Activated T-helper 17 cell treated with anti-CD3 and anti-CD28 coated beads, Interleukin-2, amount 50 U/mL, for 72 hours (primary cell): ENCODE measurements around the gene COIL. TPM values are rescaled to one million over a fixed set of nuclear protein-coding genes. Genes with fewer than 3 reads are reported as not detected.
"Not testable (repeated sequence)": the region's sequence is repeated elsewhere in the genome, so short reads cannot be mapped to it uniquely, and the experiment has no call there.

Source experiments
- ATAC-seq: fragments of 150-1000 bp; cut with Tn5 transposase; replicated peaks from 2 replicates; pipeline ENCODE4 v1.10.0; 2021; ENCODE audit warnings: mild to moderate bottlenecking, moderate library complexity
- H3K27ac Mint-ChIP-seq: one replicate; pipeline ENCODE4 v1.8.0; 2022; ENCODE audit warnings: mixed read lengths
- H3K27me3 Mint-ChIP-seq: one replicate; pipeline ENCODE4 v1.8.0; 2022; ENCODE audit warnings: mixed read lengths
- H3K36me3 Mint-ChIP-seq: one replicate; pipeline ENCODE4 v1.8.0; 2022; ENCODE audit warnings: low read depth, mild to moderate bottlenecking, mixed read lengths
- H3K4me1 Mint-ChIP-seq: one replicate; pipeline ENCODE4 v1.8.0; 2022; ENCODE audit warnings: mixed read lengths
- H3K4me3 Mint-ChIP-seq: one replicate; pipeline ENCODE4 v1.8.0; 2022; ENCODE audit warnings: mild to moderate bottlenecking, mixed read lengths
- H3K9me3 Mint-ChIP-seq: one replicate; pipeline ENCODE4 v1.8.0; 2022; ENCODE audit warnings: mixed read lengths
- total RNA-seq, 2 donors: library from RNA; stranded (reverse); gene quantifications; one replicate each; pipeline ENCODE4 v1.2.3, GENCODE V29; 2022

The COIL gene
- total RNA-seq, 2 donors from 2014 or later = 23.1 to 24.4 TPM

DNA sequence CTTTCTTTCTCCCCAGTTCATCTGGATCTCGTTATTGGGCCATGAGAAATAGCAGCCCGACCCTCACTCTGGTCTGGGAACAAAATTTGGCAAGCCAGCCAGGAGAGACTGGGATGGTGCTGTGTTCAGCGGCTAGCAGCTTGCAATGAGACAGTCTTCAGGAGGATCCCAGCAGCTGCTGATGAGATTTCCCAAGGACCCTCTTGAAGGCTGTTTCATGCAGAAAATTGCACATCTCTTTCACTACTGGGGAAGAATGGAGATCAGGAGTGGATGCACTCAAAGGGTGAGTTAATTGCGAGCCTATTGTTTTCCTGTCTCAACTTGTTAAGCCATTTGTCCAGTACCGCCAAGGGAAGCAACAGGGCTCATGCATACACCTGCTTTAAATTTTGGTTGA, 5.5 kb upstream of the COIL start:
- ATAC-seq = no peak
- Mint-ChIP-seq H3K36me3 (no peaks in the 10 kb centered on the region), H3K9me3 (no peaks in the 10 kb centered on the region), H3K4me1 (no peaks in the 10 kb centered on the region), H3K27ac (no peak overlapping the region), H3K27me3 (no peaks in the 10 kb centered on the region), H3K4me3 (no peak overlapping the region)

DNA sequence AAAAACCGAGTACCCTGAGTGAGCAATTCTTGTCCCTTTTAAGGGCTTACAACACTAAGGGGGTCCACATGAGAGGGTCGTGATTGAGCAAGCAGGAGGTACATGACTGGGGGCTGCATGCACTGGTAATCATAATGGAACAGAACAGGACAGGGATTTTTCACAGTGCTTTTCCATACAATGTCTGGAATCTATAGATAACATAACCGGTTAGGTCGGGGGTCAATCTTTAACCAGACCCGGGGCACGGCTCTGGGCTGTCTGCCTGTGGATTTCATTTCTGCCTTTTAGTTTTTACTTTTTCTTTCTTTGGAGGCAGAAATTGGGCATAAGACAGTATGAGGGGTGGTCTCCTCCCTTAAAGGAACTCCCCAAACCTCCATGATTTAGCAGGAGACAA, 4.8 kb upstream of the COIL start:
- ATAC-seq, H3K27me3 Mint-ChIP-seq, H3K27ac Mint-ChIP-seq, H3K36me3 Mint-ChIP-seq, H3K4me3 Mint-ChIP-seq, H3K9me3 Mint-ChIP-seq, H3K4me1 Mint-ChIP-seq: not testable (repeated sequence)

DNA sequence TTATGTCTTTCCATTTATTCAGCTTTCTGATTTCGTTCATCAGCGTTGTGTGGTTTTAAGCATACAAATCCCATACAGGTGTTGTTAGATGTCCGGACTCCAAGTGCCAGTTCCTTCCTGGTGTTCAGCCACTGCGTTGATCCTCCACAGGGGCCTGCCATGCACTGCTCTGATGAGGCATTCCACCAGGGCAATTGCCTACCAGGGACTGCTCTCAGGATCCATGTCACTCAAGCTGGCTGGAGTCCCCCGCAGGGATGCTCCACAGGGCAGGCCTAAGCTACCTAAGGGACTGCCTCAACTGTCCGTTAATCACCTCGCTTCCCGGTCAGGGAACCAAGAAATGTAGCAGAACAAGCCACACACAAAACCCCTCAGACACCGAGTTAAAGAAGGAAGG, 4.4 kb upstream of the COIL start:
- not testable (repeated sequence) for H3K4me1 Mint-ChIP-seq, H3K27ac Mint-ChIP-seq, H3K36me3 Mint-ChIP-seq, H3K27me3 Mint-ChIP-seq, H3K9me3 Mint-ChIP-seq, ATAC-seq, H3K4me3 Mint-ChIP-seq

DNA sequence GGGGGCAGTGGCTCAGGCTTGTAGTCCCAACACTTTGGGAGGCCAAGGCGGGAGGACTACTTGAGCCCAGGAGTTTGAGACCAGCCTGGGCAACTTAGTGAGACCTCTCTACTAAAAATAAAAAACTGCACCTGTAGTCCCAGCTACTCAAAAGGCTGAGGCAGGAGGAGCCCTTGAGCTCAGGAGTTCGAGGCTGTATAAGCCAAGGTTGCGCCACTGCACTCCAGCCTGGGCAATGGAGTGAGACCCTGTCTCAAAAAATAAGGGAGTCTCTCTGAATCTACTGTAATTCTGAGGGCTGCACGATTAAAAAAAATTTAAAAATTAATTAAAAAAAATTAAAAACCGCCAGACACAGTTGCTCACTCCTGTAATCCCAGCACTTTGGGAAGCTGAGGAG, 3.9 kb downstream of the COIL start:
- no peaks in the 10 kb centered on the region for H3K9me3 Mint-ChIP-seq
- H3K36me3 Mint-ChIP-seq = peaks cover 17% of the 10 kb centered on the region
- peaks cover 5% of the 10 kb centered on the region for H3K4me1 Mint-ChIP-seq
- no peak overlapping the region for H3K27ac Mint-ChIP-seq
- no peak overlapping the region for H3K4me3 Mint-ChIP-seq
- ATAC-seq = no peak
- H3K27me3 Mint-ChIP-seq = no peaks in the 10 kb centered on the region

GRCh38 chr17:56949595-56949994, 11.3 kb downstream of the COIL start:
- ATAC-seq = no peak
- H3K27me3 Mint-ChIP-seq = no peaks in the 10 kb centered on the region
- peaks cover 4% of the 10 kb centered on the region for H3K4me1 Mint-ChIP-seq
- peaks cover 86% of the 10 kb centered on the region for H3K36me3 Mint-ChIP-seq
- H3K27ac Mint-ChIP-seq = peak overlapping the region; percentile 2
- no peaks in the 10 kb centered on the region for H3K9me3 Mint-ChIP-seq
- H3K4me3 Mint-ChIP-seq = no peak overlapping the region

GRCh38 chr17:56948491-56948890, 12.4 kb downstream of the COIL start:
- Mint-ChIP-seq H3K4me1 (peaks cover 4% of the 10 kb centered on the region), H3K27ac (no peak overlapping the region), H3K4me3 (no peak overlapping the region), H3K36me3 (peaks cover 89% of the 10 kb centered on the region), H3K9me3 (no peaks in the 10 kb centered on the region), H3K27me3 (no peaks in the 10 kb centered on the region)
- ATAC-seq = no peak

GRCh38 chr17:56947741-56948140, 13.1 kb downstream of the COIL start:
- H3K9me3 Mint-ChIP-seq = no peaks in the 10 kb centered on the region
- ATAC-seq = no peak
- H3K36me3 Mint-ChIP-seq = peaks cover 94% of the 10 kb centered on the region
- H3K27me3 Mint-ChIP-seq = no peaks in the 10 kb centered on the region
- H3K4me3 Mint-ChIP-seq = no peak overlapping the region
- no peak overlapping the region for H3K27ac Mint-ChIP-seq
- H3K4me1 Mint-ChIP-seq = peaks cover 9% of the 10 kb centered on the region

- H3K9me3 Mint-ChIP-seq = no peaks in the 10 kb centered on the region
- no peak overlapping the region for H3K27ac Mint-ChIP-seq
- ATAC-seq = no peak
- H3K4me1 Mint-ChIP-seq = peaks cover 9% of the 10 kb centered on the region
- no peaks in the 10 kb centered on the region for H3K27me3 Mint-ChIP-seq
- H3K4me3 Mint-ChIP-seq = no peak overlapping the region
- peaks cover 100% of the 10 kb centered on the region for H3K36me3 Mint-ChIP-seq
Observed at GRCh38 chr17:56945938-56946505, 14.8 kb downstream of the COIL start.

- peak; percentile 83 for ATAC-seq
- Mint-ChIP-seq H3K4me3 (no peak overlapping the region), H3K27me3 (no peaks in the 10 kb centered on the region), H3K9me3 (no peaks in the 10 kb centered on the region), H3K36me3 (peaks cover 100% of the 10 kb centered on the region), H3K4me1 (peaks cover 10% of the 10 kb centered on the region), H3K27ac (peak overlapping the region; percentile 83)
Observed at GRCh38 chr17:56943505-56944125, 17.2 kb downstream of the COIL start.

DNA sequence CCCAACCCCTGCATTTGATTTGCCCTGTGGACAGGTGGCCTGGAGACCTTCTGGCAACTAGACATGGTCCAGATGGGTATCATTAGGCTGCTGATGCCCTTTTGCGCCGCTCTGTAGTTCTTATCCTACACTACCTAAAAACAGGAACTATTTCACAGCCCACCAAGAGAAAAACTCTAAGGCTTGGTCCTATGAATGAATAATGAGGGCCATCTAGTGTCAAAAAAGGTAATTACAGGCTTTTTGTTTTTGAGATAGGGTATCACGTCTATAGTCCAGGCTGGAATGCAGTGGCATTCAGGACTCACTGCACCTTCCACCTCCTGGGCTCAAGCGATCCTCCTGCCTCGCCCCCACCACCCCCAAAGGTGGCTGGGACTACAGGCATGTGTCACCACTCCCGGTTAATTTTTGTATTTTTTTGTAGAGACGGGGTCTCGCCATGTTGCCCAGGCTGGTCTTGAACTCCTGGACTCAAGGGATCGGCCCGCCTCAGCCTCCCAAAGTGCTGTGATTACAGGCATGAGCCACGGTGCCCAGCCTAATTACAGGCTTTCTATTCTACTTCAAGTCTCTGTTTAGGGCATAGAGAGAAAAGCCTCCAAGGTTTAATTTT, 20.9 kb downstream of the COIL start:
- H3K36me3 Mint-ChIP-seq = peaks cover 97% of the 10 kb centered on the region

DNA sequence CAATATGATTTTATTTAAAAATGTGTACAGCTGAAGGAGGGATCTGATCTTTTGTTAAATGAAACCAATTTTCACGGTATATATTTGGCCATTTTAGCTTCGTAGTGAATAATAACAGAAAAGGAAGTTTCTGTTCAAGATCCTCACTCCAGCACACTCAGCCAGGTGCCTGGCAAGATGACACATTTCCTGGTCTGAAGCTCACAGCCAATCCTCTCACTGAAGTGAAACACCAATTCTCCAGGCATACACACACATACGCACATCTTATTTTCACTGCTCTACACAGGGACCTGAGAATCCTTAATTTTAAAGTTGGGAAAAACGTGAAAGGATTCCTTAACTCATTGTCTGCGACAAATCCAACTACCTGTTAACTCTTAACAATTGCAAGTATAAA, 22.6 kb downstream of the COIL start:
- peak; percentile 42 for ATAC-seq
- peak overlapping the region; percentile 56 for H3K4me3 Mint-ChIP-seq
- peaks cover 95% of the 10 kb centered on the region for H3K36me3 Mint-ChIP-seq
- peak overlapping the region; percentile 89 for H3K27ac Mint-ChIP-seq
- H3K9me3 Mint-ChIP-seq, H3K27me3 Mint-ChIP-seq: not testable (repeated sequence)
- peaks cover 17% of the 10 kb centered on the region for H3K4me1 Mint-ChIP-seq

More for the DNA sequence above, 20.9 kb downstream of the COIL start:
- peak; percentile 43 for ATAC-seq
- Mint-ChIP-seq H3K4me1 (peaks cover 20% of the 10 kb centered on the region), H3K27me3 (no peaks in the 10 kb centered on the region), H3K27ac (peak overlapping the region; percentile 79), H3K4me3 (no peak overlapping the region), H3K9me3 (no peaks in the 10 kb centered on the region)

- peak; percentile 34 for ATAC-seq
- H3K27ac Mint-ChIP-seq = peak overlapping the region; percentile 89
Observed at GRCh38 chr17:56937687-56938086, 23.2 kb downstream of the COIL start.

GRCh38 chr17:56936697-56937322, 24.0 kb downstream of the COIL start:
- Mint-ChIP-seq H3K36me3 (peaks cover 81% of the 10 kb centered on the region), H3K9me3 (no peaks in the 10 kb centered on the region), H3K4me1 (peaks cover 15% of the 10 kb centered on the region), H3K4me3 (no peak overlapping the region), H3K27me3 (no peaks in the 10 kb centered on the region), H3K27ac (peak overlapping the region; percentile 18)
- no peak for ATAC-seq

More at GRCh38 chr17:56937687-56938086, 23.2 kb downstream of the COIL start:
- Mint-ChIP-seq H3K4me1 (peaks cover 15% of the 10 kb centered on the region), H3K27me3 (no peaks in the 10 kb centered on the region), H3K36me3 (peaks cover 90% of the 10 kb centered on the region), H3K4me3 (peak overlapping the region; percentile 56), H3K9me3 (no peaks in the 10 kb centered on the region)

DNA sequence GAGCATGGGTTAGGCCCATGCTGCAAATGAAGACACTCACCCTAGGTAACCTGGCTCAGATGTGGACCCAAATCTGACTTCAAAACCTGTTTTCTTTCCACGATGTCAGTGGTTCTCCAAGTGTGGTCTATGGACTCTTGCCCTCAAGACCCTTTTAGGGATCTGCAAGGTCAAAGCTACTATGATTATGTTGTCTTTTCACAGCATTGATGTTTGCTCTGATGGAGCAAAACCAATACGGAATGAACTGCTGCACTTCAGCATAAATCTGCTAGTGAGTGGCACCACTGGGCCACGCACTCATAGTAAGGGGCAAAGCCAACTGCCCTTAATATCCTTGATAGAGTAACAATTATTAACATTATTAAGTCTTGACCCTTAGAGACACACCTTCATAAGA, 25.4 kb downstream of the COIL start:
- peaks cover 68% of the 10 kb centered on the region for H3K36me3 Mint-ChIP-seq
- H3K4me3 Mint-ChIP-seq = no peak overlapping the region
- no peaks in the 10 kb centered on the region for H3K9me3 Mint-ChIP-seq
- peaks cover 15% of the 10 kb centered on the region for H3K4me1 Mint-ChIP-seq
- H3K27me3 Mint-ChIP-seq = no peaks in the 10 kb centered on the region
- H3K27ac Mint-ChIP-seq = no peak overlapping the region
- ATAC-seq = no peak

- peaks cover 56% of the 10 kb centered on the region for H3K36me3 Mint-ChIP-seq
Observed at GRCh38 chr17:56934280-56934679, 26.6 kb downstream of the COIL start.

More at GRCh38 chr17:56934280-56934679, 26.6 kb downstream of the COIL start:
- ATAC-seq = peak; percentile 89
- Mint-ChIP-seq H3K4me3 (no peak overlapping the region), H3K27me3 (no peaks in the 10 kb centered on the region), H3K9me3 (no peaks in the 10 kb centered on the region), H3K4me1 (peaks cover 10% of the 10 kb centered on the region), H3K27ac (peak overlapping the region; percentile 70)
